Stimulated activated CD4-positive, alpha-beta T cell treated with anti-CD3 and anti-CD28 coated beads, Interleukin-12 subunit alpha, Interleukin-12 subunit beta, amount 100 ng/mL, for 4 hours (primary cell): ENCODE results near the gene GNAZ.
A peak's percentile ranks its signal among the peaks of the same experiment; 100 is the strongest.

Experiments used
- DNase-seq: peaks from one replicate; pipeline ENCODE4 v3.0.0-alpha.2; 2020

The GNAZ gene

GRCh38 chr22:23109079-23109347 is 38.7 kb downstream of the GNAZ start:
- no peak for DNase-seq

- DNase-seq = no peak
These were observed 39.2 kb downstream of the GNAZ start for GRCh38 chr22:23109441-23109978.

DNA sequence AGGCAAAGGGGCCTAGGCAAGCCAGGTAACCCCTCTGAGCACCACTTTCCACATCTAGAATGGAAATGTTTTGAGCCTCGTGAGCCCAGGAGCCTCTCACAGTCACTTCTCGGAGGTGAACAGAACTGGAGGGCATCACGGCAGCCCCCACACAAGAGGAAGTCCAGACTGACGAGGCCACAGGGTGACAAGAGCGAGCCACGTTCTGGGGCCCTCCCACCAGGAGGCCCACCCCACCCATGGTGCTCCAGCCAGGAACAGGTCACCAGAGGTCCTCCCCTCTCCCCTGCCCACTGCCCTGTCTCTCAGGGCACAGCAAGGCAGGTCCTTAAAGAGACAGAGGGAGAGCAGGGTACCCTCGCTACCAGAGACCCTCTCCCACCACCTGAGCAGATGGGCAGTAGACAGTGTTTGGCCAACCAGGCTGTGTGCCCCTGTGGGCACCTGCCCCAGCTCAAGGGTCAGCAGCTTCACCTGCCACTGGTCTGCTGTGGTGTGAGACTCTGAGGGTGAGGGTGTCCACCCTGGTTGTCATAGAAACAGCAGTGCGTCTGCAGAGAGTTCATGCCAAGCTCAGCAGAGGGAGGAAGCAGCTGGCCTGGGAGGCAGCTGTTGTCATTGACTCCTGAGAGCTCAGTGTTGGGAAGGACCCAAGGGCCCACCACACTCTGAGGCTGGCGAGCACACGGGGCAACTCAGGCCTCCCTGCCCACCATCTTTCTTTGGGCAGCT is 40.0 kb downstream of the GNAZ start:
- DNase-seq = no peak

- DNase-seq = no peak
These were observed 40.7 kb downstream of the GNAZ start for GRCh38 chr22:23110922-23111527.

DNA sequence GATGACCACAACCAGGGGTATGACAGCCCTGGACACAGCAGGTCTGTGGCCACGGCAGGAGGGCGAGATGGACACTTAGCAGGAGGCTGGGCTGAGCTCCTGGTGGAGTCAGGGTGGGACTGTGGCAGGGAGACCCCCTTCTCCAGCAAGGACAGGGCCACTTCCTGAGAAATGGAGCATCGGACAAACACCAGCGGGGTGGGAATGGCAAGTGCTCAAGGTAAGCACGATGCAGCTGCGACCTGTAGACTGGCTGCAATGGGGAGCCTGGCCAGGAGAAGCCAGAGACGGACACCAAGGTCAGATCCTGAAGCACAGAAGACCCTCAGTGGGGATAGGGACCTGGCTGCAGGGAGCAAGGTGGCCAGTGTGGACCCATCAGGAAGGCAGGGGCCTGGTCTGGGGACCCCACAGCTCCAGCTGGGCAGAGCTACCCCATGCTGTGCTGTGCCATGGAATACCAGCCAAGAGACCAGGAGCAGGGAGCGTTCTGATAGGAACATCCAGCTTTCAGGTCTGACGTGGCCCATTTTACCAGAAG is 42.2 kb downstream of the GNAZ start:
- DNase-seq = no peak

DNA sequence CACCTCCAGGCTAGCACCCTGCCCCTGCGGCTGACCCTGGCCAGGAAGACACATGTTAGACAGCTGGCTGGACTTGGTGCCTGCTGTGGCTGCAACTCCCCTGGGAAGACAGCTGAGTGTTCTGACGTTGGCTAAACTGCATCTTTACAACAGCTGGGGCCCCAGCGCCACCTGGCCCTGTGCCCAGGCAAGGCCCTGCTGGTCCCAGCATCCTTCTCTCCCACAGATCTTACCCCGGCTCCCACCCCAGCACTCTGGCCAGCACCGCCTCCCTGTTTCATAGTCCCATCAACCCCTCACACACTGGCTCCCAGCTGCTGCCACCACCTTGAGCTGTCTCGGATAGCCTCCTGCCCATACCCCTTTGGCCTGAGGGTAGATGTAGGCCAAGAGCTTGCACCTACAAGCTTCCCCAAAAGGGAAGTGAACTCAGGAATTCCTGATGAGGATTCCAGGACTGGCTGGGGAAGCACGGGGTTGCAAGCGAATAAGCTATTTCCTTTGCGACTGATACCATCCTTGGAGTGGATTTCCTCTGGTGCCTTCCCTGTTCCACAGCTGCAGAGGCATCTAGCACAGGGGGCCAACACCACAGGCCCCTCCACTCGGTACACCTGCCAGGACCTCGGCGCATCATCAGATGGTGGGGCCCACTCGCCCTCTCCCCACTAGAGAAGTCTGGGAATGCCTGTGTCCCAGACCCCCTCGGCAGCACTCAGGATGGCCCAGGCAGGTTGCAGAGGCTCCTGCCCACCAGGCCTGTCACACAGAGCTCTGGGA is 42.9 kb downstream of the GNAZ start:
- no peak for DNase-seq

DNA sequence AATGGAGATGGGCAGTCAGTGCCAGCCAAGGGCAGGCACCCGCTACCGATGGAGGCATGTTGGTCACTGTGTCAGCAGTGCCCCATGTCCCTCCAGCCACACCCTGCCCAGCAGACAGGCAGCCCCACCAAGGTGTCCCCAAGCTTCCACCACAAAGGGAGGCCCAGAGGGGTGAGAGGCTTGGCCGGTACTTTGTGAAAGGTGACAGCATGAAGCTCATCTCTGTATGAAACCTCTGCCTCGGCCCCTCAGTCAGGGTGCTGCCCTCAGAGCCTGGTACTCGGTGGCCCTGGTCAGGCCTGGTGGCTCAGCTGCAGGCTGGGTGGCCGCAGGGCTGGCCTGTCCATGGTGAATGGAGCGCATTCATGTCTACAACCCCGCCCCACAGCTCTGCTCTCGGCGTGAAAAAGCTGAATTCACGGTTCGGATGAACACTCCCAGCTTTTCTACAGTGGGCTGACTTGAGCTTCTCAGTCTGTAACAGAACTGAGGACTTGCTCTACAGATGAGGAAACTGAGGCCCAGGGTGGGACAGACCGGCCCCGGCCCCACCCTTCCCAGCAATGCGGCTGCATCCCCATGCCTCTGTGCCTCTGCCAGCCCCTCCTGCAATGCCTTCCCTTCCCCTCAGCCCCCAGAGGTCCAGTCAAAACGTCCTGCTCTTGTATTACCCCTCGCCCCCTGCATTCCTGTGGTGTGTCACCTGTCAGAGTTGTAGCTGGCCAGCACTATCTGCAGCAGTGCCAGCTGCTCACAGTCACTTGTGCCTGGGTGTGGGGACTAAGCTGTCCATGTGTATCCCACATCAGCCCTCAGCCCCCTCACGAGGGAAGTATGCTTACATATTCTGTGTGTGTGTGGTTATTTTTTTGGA is 43.8 kb downstream of the GNAZ start:
- DNase-seq = no peak

DNA sequence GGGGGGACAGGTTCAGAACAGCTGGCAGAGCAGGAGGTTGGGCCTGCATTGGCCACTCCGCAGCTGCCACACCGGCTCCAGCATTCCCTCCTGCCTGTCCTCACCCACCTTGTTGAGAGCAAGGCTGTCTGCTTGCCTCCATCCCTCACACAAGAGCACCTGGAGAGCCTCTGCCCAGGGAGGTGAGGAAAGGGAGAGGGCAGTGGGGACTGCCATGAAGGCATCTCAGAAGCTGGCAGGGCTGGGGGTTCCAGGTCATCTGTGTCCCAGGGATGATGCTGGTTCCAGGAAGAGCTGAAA is 44.4 kb downstream of the GNAZ start:
- no peak for DNase-seq

- DNase-seq = no peak
These were observed 45.0 kb downstream of the GNAZ start for GRCh38 chr22:23115369-23115768.

GRCh38 chr22:23115825-23116494 is 45.6 kb downstream of the GNAZ start:
- no peak for DNase-seq

DNA sequence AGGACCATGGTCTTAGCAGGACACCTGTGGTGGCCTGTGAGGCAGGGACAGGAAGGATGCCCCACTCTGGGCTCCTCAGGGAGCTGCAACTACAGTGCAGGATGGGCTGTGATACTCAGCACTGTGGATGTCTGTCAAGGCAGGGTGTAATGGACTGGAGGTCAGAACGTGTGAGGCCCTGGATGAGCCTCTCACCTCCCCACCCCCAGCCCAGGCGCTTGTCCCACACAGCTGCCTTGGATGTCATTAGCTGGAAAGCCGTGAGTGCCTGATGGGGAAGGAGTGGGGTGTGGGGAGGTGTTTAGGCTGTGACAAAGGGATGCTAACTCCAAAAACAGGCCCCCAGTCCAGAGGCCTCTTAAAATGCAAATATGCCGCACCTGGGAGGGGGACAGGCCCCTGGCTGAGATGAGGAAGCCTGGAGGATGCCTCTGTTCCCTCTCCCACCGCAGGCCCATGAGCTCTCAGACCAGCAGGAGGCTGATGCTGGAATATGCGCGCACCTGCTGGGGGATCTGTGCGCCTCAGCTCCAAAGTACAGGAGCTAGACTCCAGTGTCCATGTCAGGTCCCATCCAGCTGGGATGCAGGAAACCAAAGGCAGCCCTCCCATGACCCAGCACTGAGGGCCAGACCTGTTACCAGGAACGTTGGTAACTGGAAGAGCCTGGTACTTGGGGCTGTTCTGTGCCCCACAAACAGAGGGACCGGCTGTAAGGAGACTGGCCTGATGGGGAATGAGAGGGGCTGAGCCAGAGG is 46.4 kb downstream of the GNAZ start:
- DNase-seq = no peak

GRCh38 chr22:23117275-23117674 is 47.0 kb downstream of the GNAZ start:
- no peak for DNase-seq

GRCh38 chr22:23117891-23118646 is 47.8 kb downstream of the GNAZ start:
- no peak for DNase-seq

DNA sequence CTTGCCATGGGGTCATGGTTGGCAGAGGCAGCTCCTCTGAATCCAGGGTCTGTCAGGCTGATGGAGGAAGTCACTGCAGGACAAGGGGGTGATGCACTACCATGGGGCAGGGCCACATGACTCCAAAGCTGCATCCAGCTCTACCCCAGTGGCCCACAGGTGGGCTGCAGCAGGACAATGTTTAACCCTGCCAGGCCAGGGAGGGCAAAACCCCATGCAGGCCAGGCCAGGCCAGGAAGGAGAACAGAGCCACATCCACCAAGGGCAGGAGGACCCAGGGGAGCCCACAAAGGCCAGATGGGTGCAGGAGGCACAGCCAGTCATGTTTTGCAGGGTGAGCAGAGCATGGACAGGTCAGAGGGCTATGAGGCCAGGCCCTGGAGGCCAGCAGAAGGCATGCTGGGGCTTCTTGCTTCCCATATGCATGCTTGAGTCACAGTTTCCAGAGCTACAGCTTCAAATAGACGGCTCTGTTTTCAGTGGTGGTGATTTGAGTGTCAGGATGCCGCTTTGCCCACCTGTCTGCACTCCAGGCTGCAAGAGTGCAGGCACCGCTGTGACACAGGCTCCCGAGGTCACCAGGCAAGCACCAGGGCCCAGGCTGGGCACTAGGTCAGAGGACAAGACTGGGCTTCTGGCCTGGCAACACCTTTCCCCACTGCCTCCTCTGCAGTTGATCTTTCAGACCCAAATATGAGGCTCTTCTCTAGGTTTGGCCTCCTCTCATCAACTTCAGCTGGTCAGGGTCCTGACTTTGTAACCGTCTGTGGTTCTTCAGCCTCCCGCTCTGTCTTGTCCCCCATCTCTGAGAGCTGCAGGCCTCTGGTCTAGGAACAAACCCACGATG is 48.6 kb downstream of the GNAZ start:
- DNase-seq = no peak

DNA sequence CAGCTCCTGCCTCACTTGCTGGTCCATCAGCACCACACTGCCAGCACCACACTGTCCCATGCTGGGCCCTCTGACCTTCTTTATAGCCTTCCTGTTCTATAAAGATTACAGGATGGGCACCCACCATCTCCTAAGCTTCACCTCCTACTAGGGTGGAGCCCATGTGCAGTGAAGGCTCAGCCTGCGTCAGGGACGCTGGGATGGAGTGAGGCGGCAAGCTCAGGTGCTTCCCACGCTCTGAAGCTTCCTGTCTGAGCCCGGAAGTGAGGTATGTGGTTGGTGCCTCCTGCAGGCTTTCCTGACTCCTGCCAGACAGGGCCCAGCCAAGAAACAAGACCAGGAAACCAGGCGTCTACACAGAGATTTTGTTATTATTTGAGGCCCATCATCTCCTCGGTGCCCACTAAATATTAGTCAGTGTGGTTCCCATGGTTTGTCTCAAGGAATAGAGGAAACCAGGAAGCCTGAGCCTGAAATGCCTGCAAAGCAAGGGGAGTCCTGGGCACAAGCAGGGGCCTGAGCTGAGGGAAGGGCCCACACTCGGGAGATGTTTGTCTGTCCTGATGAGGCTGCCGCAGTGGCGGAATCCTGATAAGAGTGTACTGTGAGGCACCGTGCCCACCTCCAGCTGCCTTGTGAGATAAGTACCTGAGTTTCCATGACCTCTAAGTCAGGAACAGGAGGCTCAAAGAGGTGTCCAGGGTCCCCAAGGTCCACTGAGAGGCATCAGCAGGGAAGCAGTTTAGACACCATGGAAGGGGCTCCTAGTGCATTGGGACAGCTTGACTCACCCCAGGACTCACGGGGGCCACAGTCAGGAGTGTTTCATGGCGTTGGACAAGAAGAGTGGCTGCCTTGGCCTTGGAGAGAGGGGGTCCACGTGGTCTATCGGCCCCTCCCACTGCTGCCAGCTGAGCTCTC is 49.4 kb downstream of the GNAZ start:
- peak; percentile 42 for DNase-seq

DNA sequence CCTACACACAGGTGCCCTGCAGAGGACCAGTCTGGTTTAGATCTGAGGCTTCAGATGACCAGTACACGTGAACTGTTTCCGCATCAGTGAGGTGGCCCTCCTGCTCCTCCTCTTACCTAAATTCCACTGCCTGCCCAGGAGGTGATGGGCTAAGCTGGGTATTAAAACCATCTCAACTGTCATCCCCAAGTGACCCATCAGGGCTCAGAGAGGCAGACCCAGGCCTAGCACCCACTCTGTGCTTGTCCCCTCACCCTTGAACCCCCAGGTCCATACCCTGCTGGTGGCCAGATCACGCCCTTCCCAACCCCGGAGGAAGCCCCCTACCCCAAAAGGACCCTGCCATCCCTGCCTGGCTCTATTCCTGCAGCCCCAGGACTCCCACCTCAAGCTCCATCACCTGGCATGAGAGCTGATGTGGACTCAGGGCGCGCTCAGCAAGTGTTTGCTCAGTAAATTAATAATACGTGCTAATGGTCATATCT is 50.1 kb downstream of the GNAZ start:
- DNase-seq = no peak

DNA sequence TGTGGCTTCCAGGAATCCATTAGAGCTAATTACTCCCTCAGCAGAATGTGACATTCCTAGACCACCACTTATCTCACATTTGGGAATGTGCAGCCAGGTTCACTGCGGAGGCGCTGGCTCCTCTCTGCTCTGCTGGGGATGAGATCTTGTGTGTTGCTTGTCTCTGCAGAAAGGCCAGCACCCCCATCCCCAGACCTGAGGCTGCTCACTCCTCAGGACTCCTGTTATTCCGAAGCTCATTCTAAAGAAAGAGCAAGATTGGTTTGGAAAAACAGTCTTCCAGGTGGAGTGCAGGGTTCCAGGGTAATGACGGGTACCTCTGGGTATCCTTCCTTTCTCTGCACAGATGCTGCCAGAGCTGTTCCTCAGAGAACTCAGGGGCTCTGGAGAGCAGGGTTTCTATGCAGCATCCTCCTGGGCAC is 50.7 kb downstream of the GNAZ start:
- DNase-seq = no peak

DNA sequence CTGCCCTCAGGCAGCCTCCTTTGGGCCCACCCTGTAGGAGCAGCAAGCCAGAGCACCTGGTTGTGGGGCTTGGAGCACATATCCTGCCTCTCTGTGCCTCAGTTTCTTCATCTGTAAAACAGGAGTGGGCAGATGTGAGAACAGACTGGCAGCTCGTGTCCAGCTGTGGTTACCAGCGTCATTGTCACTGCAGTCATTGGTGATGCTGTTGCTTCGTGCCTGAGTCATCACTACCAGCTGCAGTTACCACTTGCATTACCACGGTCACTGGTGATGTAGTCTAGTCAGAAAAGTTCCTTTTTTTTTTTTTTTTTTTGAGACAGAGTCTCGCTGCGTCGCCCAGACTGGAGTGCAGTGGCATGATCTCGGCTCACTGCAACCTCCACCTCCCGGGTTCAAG is 51.1 kb downstream of the GNAZ start:
- no peak for DNase-seq
